GM13976 (cell line): Measurements from ENCODE around the gene TGM1.

Experiments
- DNase-seq: peaks from one replicate; pipeline ENCODE4 v3.0.0; 2012; ENCODE audit warnings: low spot score
- CTCF ChIP-seq: IDR thresholded peaks from 2 replicates; pipeline ENCODE4 v1.5.1; 2012; ENCODE audit warnings: borderline replicate concordance, mild to moderate bottlenecking; ENCODE audit not compliant: insufficient read depth; ENCODE audit errors: extremely low read depth, missing control alignments, control extremely low read depth
- in situ Hi-C: fragments of 300-500 bp; cut with MboI; formaldehyde crosslinking; loops from one replicate; pipeline ENCODE4 v1.12.0; 2022; ENCODE audit warnings: low sequenced_read_pairs, mixed read lengths, inconsistent platforms; ENCODE audit not compliant: unreplicated experiment

The TGM1 gene

DNA sequence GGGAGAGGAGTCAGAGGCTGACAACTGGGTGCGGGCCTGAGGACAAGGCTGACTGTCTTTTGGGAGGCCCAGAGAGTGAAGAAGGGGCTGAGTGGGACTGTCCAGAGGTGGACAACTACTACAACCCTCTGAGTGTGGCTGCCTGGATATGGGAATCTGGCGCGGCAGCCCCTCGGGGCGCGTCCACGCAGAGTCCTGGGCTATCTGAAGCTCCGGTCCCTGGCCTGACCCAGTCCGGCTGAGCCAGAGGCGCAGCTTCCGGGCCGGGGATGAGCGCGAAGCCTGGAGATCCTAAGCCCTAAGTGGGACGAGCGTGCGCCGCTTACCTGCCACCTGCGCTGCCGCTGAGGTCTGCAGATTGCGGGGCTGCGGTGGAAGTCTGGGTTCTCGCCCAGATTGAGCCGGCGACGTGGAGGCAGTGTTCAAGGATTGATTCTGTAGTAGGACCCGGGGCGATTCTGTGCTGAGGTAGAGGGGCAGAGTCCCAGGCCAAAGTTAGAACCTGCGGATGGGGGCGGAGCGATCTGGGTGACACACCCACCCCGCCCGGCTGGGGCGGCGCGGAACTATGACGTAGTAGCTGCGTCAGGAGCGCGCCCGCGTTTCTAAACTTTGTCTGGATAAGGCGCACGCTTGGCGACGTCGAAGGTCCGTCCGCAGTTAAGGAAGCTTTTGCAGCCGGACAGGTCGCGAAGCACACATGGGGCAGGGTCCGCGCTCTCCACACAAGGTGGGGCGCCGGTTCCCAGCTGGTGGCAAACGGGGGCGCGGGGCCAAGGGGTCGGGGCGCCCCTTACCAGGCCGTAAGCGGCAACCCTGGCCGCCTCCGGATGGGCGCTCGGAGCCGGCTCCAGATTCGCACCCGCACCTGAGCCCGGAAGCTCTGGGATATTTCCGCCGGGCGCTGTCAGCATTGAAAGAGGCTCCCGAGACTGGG is 36.5 kb upstream of the TGM1 start, which contains the start of the genes DHRS1 and NOP9:
Gene DHRS1, minus strand, starts transcription at position 526 of the 937 bp plus-strand sequence. CDS start 674 bp downstream, outside the sequence.
Gene NOP9, plus strand, starts transcription at position 596 of the 937 bp plus-strand sequence. Its CDS starts 105 bp downstream, at position 701.
- no peak for TF ChIP-seq CTCF
- peak; percentile 98 for DNase-seq
- in situ Hi-C loops: no loop called here

DNA sequence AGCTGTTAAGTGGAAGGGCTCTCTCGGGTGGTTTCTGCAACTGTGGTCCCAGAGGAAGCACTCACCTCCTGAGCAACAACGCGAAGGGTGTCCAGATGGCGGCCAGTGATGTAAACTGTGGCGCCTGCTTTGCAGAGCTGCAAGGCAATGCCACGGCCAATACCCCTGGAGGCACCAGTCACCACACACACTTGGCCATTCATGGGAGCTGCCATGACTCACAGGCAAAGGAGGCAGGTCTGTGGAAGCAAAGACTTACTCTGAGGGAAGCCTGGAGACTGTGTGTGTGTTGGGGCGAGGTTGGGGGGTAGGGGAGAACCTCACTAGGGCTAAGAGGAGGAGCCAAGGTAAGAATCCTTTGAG is 35.9 kb upstream of the TGM1 start:
- TF ChIP-seq CTCF: no peak
- in situ Hi-C loops: no loop called here
- DNase-seq: no peak

DNA sequence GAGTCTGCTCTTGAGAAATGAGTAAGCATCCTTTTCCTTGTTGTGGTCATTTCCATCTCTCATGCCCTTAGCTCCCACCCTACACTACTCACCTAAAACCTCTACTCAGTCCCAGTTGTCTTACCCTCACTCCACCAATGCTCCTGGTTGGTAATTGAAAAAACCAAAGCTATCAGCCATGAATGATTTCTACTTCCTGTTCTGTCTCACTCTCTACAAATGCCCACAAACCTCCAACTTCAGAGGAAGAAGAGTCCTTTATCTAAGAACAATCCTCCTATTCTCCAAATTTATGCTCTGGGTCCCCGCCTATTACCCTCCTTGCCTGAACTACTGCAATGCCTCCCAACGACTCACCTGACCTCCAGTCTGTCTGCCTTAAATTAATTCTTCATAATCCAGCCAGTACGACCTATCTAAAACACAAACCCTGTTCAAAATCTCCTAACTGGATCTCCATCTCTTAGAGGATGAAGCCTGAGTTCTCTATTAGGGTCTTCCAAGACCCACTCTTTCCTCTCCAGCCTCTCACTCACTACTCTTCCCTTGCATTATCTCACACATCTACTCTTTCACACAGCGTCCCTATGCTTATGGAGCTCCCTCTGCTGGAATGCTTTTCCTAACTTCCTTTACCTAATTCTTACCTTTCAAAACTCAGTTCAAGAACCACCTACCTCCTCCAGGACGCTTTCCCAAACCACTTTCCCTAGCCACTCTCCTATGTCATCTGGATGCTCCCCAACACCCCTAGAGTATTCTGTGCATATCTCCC is 34.4 kb upstream of the TGM1 start:
- TF ChIP-seq CTCF: peak; percentile 41
- DNase-seq: no peak
- in situ Hi-C loops: no loop called here

DNA sequence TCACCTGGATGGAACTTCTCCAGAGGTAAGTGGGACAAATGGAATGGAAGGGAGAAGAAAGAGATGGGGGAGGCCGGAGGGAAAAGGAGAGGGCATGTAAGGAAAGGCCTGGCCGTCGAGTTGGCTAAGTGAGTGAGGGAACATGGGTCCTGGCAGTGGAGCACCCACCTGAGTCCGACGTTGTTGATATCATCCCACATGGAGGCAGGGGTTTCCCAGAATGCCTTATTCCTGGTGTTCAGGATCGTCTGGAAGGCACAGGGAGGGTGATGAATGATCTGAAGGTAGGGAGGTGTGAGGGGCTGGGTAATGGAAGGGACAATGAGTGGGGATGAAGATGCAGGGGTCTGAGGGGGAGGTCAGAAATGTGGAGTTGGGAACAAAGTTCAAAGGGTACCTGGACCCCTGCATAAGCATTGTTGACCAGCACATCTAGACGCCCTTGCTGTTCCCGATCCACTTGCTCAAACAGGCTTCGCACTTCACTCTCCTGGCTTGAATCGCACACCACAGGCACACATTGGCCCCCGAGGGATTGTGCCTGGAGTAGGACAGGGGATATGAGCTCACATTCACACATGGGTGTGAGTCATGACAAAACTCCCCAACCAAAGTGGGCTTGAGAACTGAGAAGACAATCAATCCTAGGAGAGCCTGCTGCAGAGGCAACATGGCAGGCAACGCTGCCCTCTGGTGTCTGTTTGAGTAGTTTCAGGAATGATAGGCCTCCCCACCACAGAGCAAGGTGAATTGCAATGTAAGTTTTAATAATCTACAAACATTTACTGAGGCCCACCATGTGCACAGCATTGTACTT is 33.6 kb upstream of the TGM1 start:
- in situ Hi-C loops: no loop called here

DNA sequence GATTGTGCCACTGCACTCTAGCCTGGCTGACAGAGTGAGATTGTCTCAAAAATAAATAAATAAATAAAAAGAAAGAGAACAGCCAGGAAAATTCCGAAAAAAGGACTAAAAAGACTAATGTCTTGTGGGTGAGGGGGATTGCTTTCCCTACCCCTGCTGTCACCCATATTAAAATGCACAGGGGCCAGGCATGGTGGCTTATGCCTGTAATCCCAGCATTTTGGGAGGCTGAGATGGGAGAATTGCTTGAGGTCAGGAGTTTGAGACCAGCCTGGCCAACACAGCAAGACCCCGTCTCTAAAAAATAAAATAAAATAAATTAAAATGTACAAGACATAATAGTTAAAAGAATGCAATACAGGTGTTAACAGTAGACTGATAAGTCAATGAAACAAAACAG is 30.5 kb upstream of the TGM1 start:
- no peak for TF ChIP-seq CTCF
- in situ Hi-C loops: no loop called here
- DNase-seq: no peak

More for the DNA sequence above, 33.6 kb upstream of the TGM1 start:
- TF ChIP-seq CTCF: peak; percentile 61
- DNase-seq: peak; percentile 82
